HCT116 (cell line): ENCODE results near the gene SKI. TPM values are rescaled to one million over a fixed set of nuclear protein-coding genes. Genes with fewer than 3 reads are reported as not detected.

Experiments used
- ATAC-seq: fragments of 200-7000 bp; cut with Tn5 transposase; 2 replicates; pipeline ENCODE4 v1.9.1; 2020; ENCODE audit warnings: mild to moderate bottlenecking, moderate library complexity
- BruUV-seq: library from RNA; stranded (reverse); fragments of 400-500 nt; replicated peaks from 2 replicates; lab custom pipeline; 2021; lab: Mats Ljungman, UMichigan
- CTCF ChIA-PET: fragments of 300-600 bp; sonication (Branson Sonifier 250); formaldehyde crosslinking; loops from one replicate; lab custom pipeline; 2021; ENCODE audit warnings: antibody characterized with exemption; lab: Charles Lee
- POLR2A ChIA-PET: fragments of 300-600, 350-600 bp; sonication (Branson Sonifier 250); formaldehyde crosslinking; loops from one replicate; lab custom pipeline; 2021; ENCODE audit warnings: antibody characterized with exemption; lab: Charles Lee
- RAD21 ChIA-PET, 2 experiments: fragments of 300-600 bp; sonication (Branson Sonifier 250); formaldehyde crosslinking; loops; one replicate each; lab custom pipeline; 2023; ENCODE audit warnings: low total read pairs in 2 of 2; ENCODE audit not compliant: uncharacterized antibody in 2 of 2, unreplicated experiment in 2 of 2, low non-redundant PET in 1 of 2; lab: Charles Lee
- DNase-seq: peaks from one replicate; pipeline ENCODE4 v3.0.0-alpha.2; 2010; ENCODE audit warnings: low read depth, low spot score
- H2AFZ ChIP-seq: fragments of 200-600 bp; shearing (Covaris generic), sonication (generic); 2 replicates; pipeline ENCODE4 v1.6.1; 2017; ENCODE audit warnings: low read depth, mixed run types, mixed read lengths, antibody characterized with exemption, low read length; ENCODE audit not compliant: poor library complexity, severe bottlenecking
- H3K27ac ChIP-seq: 2 replicates; pipeline ENCODE4 v1.5.1; 2012; ENCODE audit warnings: low read depth, low read length
- H3K27me3 ChIP-seq: fragments of 200-600 bp; sonication (generic); 2 replicates; pipeline ENCODE4 v1.6.1; 2016; ENCODE audit warnings: mixed run types, low read length, mixed read lengths; ENCODE audit not compliant: insufficient read depth
- H3K36me3 ChIP-seq, 2 experiments: fragments of 200-500 bp in 1 of 2; fragments of 200-600 bp in 1 of 2; sonication (Bioruptor generic) in 1 of 2; sonication (generic) in 1 of 2; 2 replicates each; pipeline versions ENCODE4 v1.5.1 to v1.6.1; 2014 to 2016; ENCODE audit warnings: low read length in 2 of 2, inconsistent platforms in 1 of 2, mixed read lengths in 1 of 2, mixed run types in 1 of 2; ENCODE audit not compliant: insufficient read depth in 2 of 2, control insufficient read depth in 1 of 2
- H3K4me1 ChIP-seq, 2 experiments: fragments of 200-600 bp in 1 of 2; sonication (generic) in 1 of 2; 2 replicates each; pipeline versions ENCODE4 v1.5.1 to v1.6.1; 2012 to 2017; ENCODE audit warnings: low read length in 2 of 2, inconsistent platforms in 1 of 2, mild to moderate bottlenecking in 1 of 2, mixed read lengths in 1 of 2, mixed run types in 1 of 2, moderate library complexity in 1 of 2; ENCODE audit not compliant: insufficient read depth in 2 of 2, control insufficient read depth in 1 of 2
- H3K4me2 ChIP-seq: fragments of 200-600 bp; sonication (generic); 2 replicates; pipeline ENCODE4 v1.6.1; 2017; ENCODE audit warnings: mixed run types, low read length, mixed read lengths
- H3K4me3 ChIP-seq, 2 experiments: fragments of 200-600 bp in 1 of 2; sonication (generic) in 1 of 2; replicated peaks in 1 of 2; 2 replicates each; pipeline ENCODE4 v1.5.1; 2011 to 2016; ENCODE audit warnings: low read length in 2 of 2, control low read depth in 1 of 2, low read depth in 1 of 2, mild to moderate bottlenecking in 1 of 2, mixed read lengths in 1 of 2, mixed run types in 1 of 2
- H3K79me2 ChIP-seq: fragments of 200-600 bp; sonication (generic); 2 replicates; pipeline ENCODE4 v1.6.1; 2017; ENCODE audit warnings: mild to moderate bottlenecking, mixed run types, low read length, moderate library complexity, mixed read lengths; ENCODE audit not compliant: insufficient read depth
- H3K9ac ChIP-seq: fragments of 200-600 bp; sonication (generic); 2 replicates; pipeline ENCODE4 v1.6.1; 2016; ENCODE audit warnings: low read length, mixed read lengths
- H3K9me2 ChIP-seq: fragments of 200-600 bp; sonication (generic), shearing (Covaris generic); 2 replicates; pipeline ENCODE4 v1.6.1; 2017; ENCODE audit warnings: mixed run types, mild to moderate bottlenecking, moderate library complexity; ENCODE audit not compliant: insufficient read depth
- H3K9me3 ChIP-seq, 2 experiments: fragments of 200-500 bp in 1 of 2; fragments of 200-600 bp in 1 of 2; sonication (Bioruptor generic) in 1 of 2; sonication (generic) in 1 of 2; 2 replicates each; pipeline ENCODE4 v1.6.1; 2014 to 2017; ENCODE audit warnings: low read length in 2 of 2, mixed read lengths in 2 of 2, inconsistent platforms in 1 of 2, low read depth in 1 of 2, mild to moderate bottlenecking in 1 of 2, mixed run types in 1 of 2, moderate library complexity in 1 of 2; ENCODE audit not compliant: control insufficient read depth in 1 of 2, insufficient read depth in 1 of 2
- H4K20me1 ChIP-seq: fragments of 200-600 bp; sonication (generic), shearing (Covaris generic); 2 replicates; pipeline ENCODE4 v1.6.1; 2017; ENCODE audit warnings: mixed run types, mild to moderate bottlenecking, moderate library complexity; ENCODE audit not compliant: insufficient read depth
- ELF1 ChIP-seq: IDR thresholded peaks from 2 replicates; pipeline ENCODE4 v1.6.1; 2012; ENCODE audit warnings: low read depth, borderline replicate concordance
- EZH2 ChIP-seq: fragments of 200-600 bp; sonication (generic); IDR thresholded peaks from 2 replicates; pipeline ENCODE4 v1.6.1; 2017; ENCODE audit warnings: antibody characterized with exemption, mixed run types
- JUND ChIP-seq: IDR thresholded peaks from 2 replicates; pipeline ENCODE4 v1.6.1; 2012
- POLR2A ChIP-seq: IDR thresholded peaks from 2 replicates; pipeline ENCODE4 v1.7.0; 2011; ENCODE audit warnings: borderline replicate concordance; ENCODE audit not compliant: insufficient read depth, insufficient read length; ENCODE audit errors: extremely low read depth
- SP1 ChIP-seq: IDR thresholded peaks from 2 replicates; pipeline ENCODE4 v1.6.1; 2012; ENCODE audit warnings: low read depth
- TCF7L2 ChIP-seq: IDR thresholded peaks from 2 replicates; pipeline ENCODE4 v1.7.0; 2011; ENCODE audit warnings: borderline replicate concordance, inconsistent platforms; ENCODE audit not compliant: insufficient read depth, insufficient read length; ENCODE audit errors: extremely low read depth
- ZBTB33 ChIP-seq: IDR thresholded peaks from 2 replicates; pipeline ENCODE4 v1.6.1; 2011; ENCODE audit warnings: mild to moderate bottlenecking, low read length, moderate library complexity; ENCODE audit not compliant: insufficient replicate concordance; ENCODE audit errors: extremely low read depth
- ZNF274 ChIP-seq: fragments of 200-500 bp; sonication (Bioruptor generic); IDR thresholded peaks from 2 replicates; pipeline ENCODE4 v1.6.1; 2014; ENCODE audit warnings: mild to moderate bottlenecking, low read depth, low read length, inconsistent platforms
- intact Hi-C: fragments of 100-400 bp; cut with micrococcal nuclease; formaldehyde crosslinking; loops from 2 replicates; pipeline ENCODE4 v1.10.0; 2022
- total RNA-seq: library from RNA; stranded (reverse); gene quantifications from one replicate; pipeline ENCODE4 v1.2.1, GENCODE V29; 2021; ENCODE audit not compliant: unreplicated experiment

The SKI gene
- total RNA-seq, 1 experiment from 2014 or later, result 56.2 TPM

GRCh38 chr1:2294033-2294724 is 66.1 kb downstream of the SKI start:
- ATAC-seq (no peak), DNase-seq (no peak)
- CTCF ChIA-PET, result no interaction called here
- H3K79me2 ChIP-seq, result peaks cover 98% of the 10 kb centered on the region
- no peak overlapping the region for H2AFZ ChIP-seq
- H3K9ac ChIP-seq, result no peak overlapping the region
- no peaks in the 10 kb centered on the region for H3K9me2 ChIP-seq
- intact Hi-C loops, result no loop called here
- POLR2A ChIA-PET, result no interaction called here
- no peaks in the 10 kb centered on the region for H3K36me3 ChIP-seq
- no peak for TF ChIP-seq TCF7L2
- no peak for TF ChIP-seq POLR2A
- no peak for TF ChIP-seq ZNF274
- TF ChIP-seq EZH2, result no peak
- TF ChIP-seq SP1, result no peak
- no peak for TF ChIP-seq ZBTB33
- TF ChIP-seq JUND, result no peak
- TF ChIP-seq ELF1, result no peak
- no peak overlapping the region for H3K4me3 ChIP-seq
- H3K4me2 ChIP-seq, result no peak overlapping the region
- RAD21 ChIA-PET, result no interaction called here
- H3K27me3 ChIP-seq, result no peaks in the 10 kb centered on the region
- H3K9me3 ChIP-seq, result no peaks in the 10 kb centered on the region
- H3K4me1 ChIP-seq, result no peaks in the 10 kb centered on the region
- H3K27ac ChIP-seq, result no peak overlapping the region; the same call in 1 of the 2 replicates
- H4K20me1 ChIP-seq, result peaks cover 8% of the 10 kb centered on the region; the same call in 1 of the 2 replicates
- no TSS peak for BruUV-seq
